CD4-positive, alpha-beta memory T cell (primary cell): ENCODE results near the gene AIM2. TPM values are rescaled to one million over a fixed set of nuclear protein-coding genes. Genes with fewer than 3 reads are reported as not detected.
"Not testable (repeated sequence)": the region's sequence is repeated elsewhere in the genome, so short reads cannot be mapped to it uniquely, and the experiment has no call there.

Experiments
- CTCF ChIA-PET: fragments of 350-600 bp; sonication (Branson Sonifier 250); formaldehyde crosslinking; loops from one replicate; lab custom pipeline; 2021; ENCODE audit warnings: inconsistent platforms; ENCODE audit not compliant: partially characterized antibody; lab: Charles Lee
- POLR2A ChIA-PET: fragments of 350-600 bp; sonication (Branson Sonifier 250); formaldehyde crosslinking; loops from one replicate; lab custom pipeline; 2021; ENCODE audit not compliant: partially characterized antibody; lab: Charles Lee
- DNase-seq, 5 donors: peaks; one replicate each; pipeline versions ENCODE4 v3.0.0 to v3.0.0-alpha.2; 2020 to 2022; ENCODE audit warnings: mixed read lengths in 1 of 5
- H3K27ac ChIP-seq: one replicate; pipeline ENCODE4 v1.7.0; 2013; ENCODE audit warnings: low read depth, low read length
- H3K27me3 ChIP-seq: 2 replicates; pipeline ENCODE4 v1.7.0; 2013; ENCODE audit warnings: mild to moderate bottlenecking, low read length, moderate library complexity; ENCODE audit not compliant: insufficient read depth
- H3K36me3 ChIP-seq: 2 replicates; pipeline ENCODE4 v1.7.0; 2013; ENCODE audit warnings: mild to moderate bottlenecking, low read length, moderate library complexity; ENCODE audit not compliant: insufficient read depth
- H3K4me1 ChIP-seq: 2 replicates; pipeline ENCODE4 v1.7.0; 2013; ENCODE audit warnings: mild to moderate bottlenecking, low read length, moderate library complexity; ENCODE audit not compliant: insufficient read depth
- H3K4me3 ChIP-seq, 2 donors: one replicate each; pipeline ENCODE4 v1.7.0; 2013; ENCODE audit warnings: low read length in 2 of 2, mild to moderate bottlenecking in 1 of 2
- H3K9me3 ChIP-seq, 2 donors: one replicate each; pipeline ENCODE4 v1.7.0; 2013; ENCODE audit warnings: low read length in 2 of 2, control low read depth in 1 of 2; ENCODE audit not compliant: control insufficient read depth in 1 of 2
- H3K27ac Mint-ChIP-seq, 7 donors: one replicate each; pipeline ENCODE4 v1.8.0; 2020 to 2021; ENCODE audit warnings: mixed read lengths in 7 of 7, mild to moderate bottlenecking in 6 of 7, inconsistent platforms in 3 of 7, moderate library complexity in 3 of 7
- H3K27me3 Mint-ChIP-seq, 2 donors: one replicate each; pipeline ENCODE4 v1.8.0; 2020 to 2021; ENCODE audit warnings: mixed read lengths in 2 of 2
- H3K36me3 Mint-ChIP-seq, 2 donors: one replicate each; pipeline ENCODE4 v1.8.0; 2020 to 2021; ENCODE audit warnings: mixed read lengths in 2 of 2, inconsistent platforms in 1 of 2, mild to moderate bottlenecking in 1 of 2
- H3K4me1 Mint-ChIP-seq, 4 donors: one replicate each; pipeline ENCODE4 v1.8.0; 2020 to 2021; ENCODE audit warnings: mixed read lengths in 4 of 4, mild to moderate bottlenecking in 1 of 4
- H3K4me3 Mint-ChIP-seq, 8 donors: one replicate each; pipeline ENCODE4 v1.8.0; 2020 to 2021; ENCODE audit warnings: mixed read lengths in 8 of 8, mild to moderate bottlenecking in 7 of 8, moderate library complexity in 6 of 8, inconsistent platforms in 3 of 8
- H3K9me3 Mint-ChIP-seq, 8 donors: one replicate each; pipeline ENCODE4 v1.8.0; 2020 to 2021; ENCODE audit warnings: mixed read lengths in 8 of 8, mild to moderate bottlenecking in 5 of 8, inconsistent platforms in 3 of 8, moderate library complexity in 1 of 8
- intact Hi-C: fragments of 100-400 bp; cut with micrococcal nuclease; formaldehyde crosslinking; loops from one replicate; pipeline ENCODE4 v1.15.1; 2023
- polyA plus RNA-seq, 2 donors: library from polyadenylated mRNA; unstranded; fragments of 300-500 nt; fragmentation: Illumina TruSeq; gene quantifications; one replicate each; pipeline ENCODE4 v1.2.3, GENCODE V29; 2021
- total RNA-seq, 2 experiments: library from RNA; stranded (reverse); gene quantifications; one replicate each; pipeline ENCODE4 v1.2.3, GENCODE V29; 2021

AIM2 gene
- total and polyA plus RNA-seq, 4 experiments from 2014 or later, result 2.9 to 8.1 (median 7.9) TPM

- intact Hi-C loops, result no loop called here
Observed at GRCh38 chr1:159054427-159054826, 22.1 kb downstream of the AIM2 start.

GRCh38 chr1:159051436-159051835, 25.1 kb downstream of the AIM2 start:
- H3K9me3 ChIP-seq, result no peaks in the 10 kb centered on the region
- peaks cover 43% of the 10 kb centered on the region for H3K4me1 ChIP-seq
- CTCF ChIA-PET, result no interaction called here
- no peak overlapping the region for H3K27ac ChIP-seq
- no peaks in the 10 kb centered on the region for H3K27me3 ChIP-seq
- intact Hi-C loops, result no loop called here
- no peak for DNase-seq
- peak overlapping the region in 5 of 7 donors; percentile 29 to 88 (median 64) for H3K27ac Mint-ChIP-seq
- H3K9me3 Mint-ChIP-seq, result peaks cover 0 to 2% (median 0%) of the 10 kb centered on the region in 8 donors
- POLR2A ChIA-PET, result no interaction called here
- H3K4me1 Mint-ChIP-seq, result peaks cover 39 to 54% (median 47%) of the 10 kb centered on the region in 4 donors
- H3K36me3 ChIP-seq, result peaks cover 57% of the 10 kb centered on the region
- H3K36me3 Mint-ChIP-seq, result peaks cover 74 to 87% of the 10 kb centered on the region in 2 donors
- H3K4me3 Mint-ChIP-seq, result no peak overlapping the region
- no peaks in the 10 kb centered on the region for H3K27me3 Mint-ChIP-seq
- H3K4me3 ChIP-seq, result no peak overlapping the region

More at GRCh38 chr1:159054427-159054826, 22.1 kb downstream of the AIM2 start:
- Mint-ChIP-seq H3K36me3 (peaks cover 70 to 76% of the 10 kb centered on the region in 2 donors), H3K27ac (peak overlapping the region; percentile 41 to 91 (median 65)), H3K4me1 (peaks cover 35 to 52% (median 44%) of the 10 kb centered on the region in 4 donors), H3K9me3 (peaks cover 0 to 2% (median 0%) of the 10 kb centered on the region in 8 donors), H3K4me3 (no peak overlapping the region), H3K27me3 (no peaks in the 10 kb centered on the region)
- H3K4me1 ChIP-seq, result peaks cover 36% of the 10 kb centered on the region
- H3K4me3 ChIP-seq, result no peak overlapping the region
- ChIA-PET POLR2A (interaction anchor here (1.1 to 2.5 kb wide), 2 partner anchors 12 to 14 kb away, joined by 3 to 11 read pairs; no protein-coding TSS in a partner anchor), CTCF (interaction anchor here (1.3 to 5.1 kb wide), 2 partner anchors 17 to 44 kb away, joined by 5 to 30 read pairs; partner anchors contain the start of gene IFI16)
- no peaks in the 10 kb centered on the region for H3K27me3 ChIP-seq
- no peak overlapping the region for H3K27ac ChIP-seq
- no peak for DNase-seq
- H3K36me3 ChIP-seq, result peaks cover 53% of the 10 kb centered on the region
- no peaks in the 10 kb centered on the region for H3K9me3 ChIP-seq

GRCh38 chr1:159046486-159046885, 30.1 kb downstream of the AIM2 start:
- Histone ChIP-seq H3K36me3 (peaks cover 44% of the 10 kb centered on the region), H3K4me1 (peaks cover 29% of the 10 kb centered on the region), H3K27ac (peak overlapping the region; percentile 29)
- POLR2A ChIA-PET, H3K27me3 ChIP-seq, H3K9me3 ChIP-seq, H3K9me3 Mint-ChIP-seq, H3K4me3 ChIP-seq, intact Hi-C loops, CTCF ChIA-PET, H3K27me3 Mint-ChIP-seq: not testable (repeated sequence)
- Mint-ChIP-seq H3K36me3 (peaks cover 58 to 78% of the 10 kb centered on the region in 2 donors), H3K4me3 (peak overlapping the region in 7 of 8 donors; percentile 3 to 77 (median 51)), H3K4me1 (peaks cover 31 to 57% (median 39%) of the 10 kb centered on the region in 4 donors), H3K27ac (peak overlapping the region; percentile 80 to 92 (median 87))
- peak in 4 of 5 donors; percentile 34 to 56 (median 49) for DNase-seq

- peak overlapping the region in 3 of 8 donors; percentile 2 to 14 (median 5) for H3K4me3 Mint-ChIP-seq
- Histone ChIP-seq H3K4me1 (peaks cover 32% of the 10 kb centered on the region), H3K27ac (no peak overlapping the region), H3K4me3 (no peak overlapping the region), H3K36me3 (peaks cover 71% of the 10 kb centered on the region), H3K9me3 (no peaks in the 10 kb centered on the region), H3K27me3 (no peaks in the 10 kb centered on the region)
- no peaks in the 10 kb centered on the region for H3K9me3 Mint-ChIP-seq
- ChIA-PET POLR2A (interaction anchor here (1.1 to 2.7 kb wide), 4 partner anchors 26 to 33 kb away, joined by 3 to 10 read pairs (median 4); partner anchors contain the start of gene IFI16), CTCF (interaction anchor here (1.5 to 1.6 kb wide), 2 partner anchors 10 to 30 kb away, joined by 3 to 7 read pairs; no protein-coding TSS in a partner anchor)
- intact Hi-C loops, result no loop called here
- peaks cover 37 to 69% (median 50%) of the 10 kb centered on the region in 4 donors for H3K4me1 Mint-ChIP-seq
- peaks cover 54 to 87% of the 10 kb centered on the region in 2 donors for H3K36me3 Mint-ChIP-seq
- H3K27ac Mint-ChIP-seq, result peak overlapping the region; percentile 33 to 98 (median 65)
- no peaks in the 10 kb centered on the region for H3K27me3 Mint-ChIP-seq
- no peak for DNase-seq
Observed at GRCh38 chr1:159040893-159041724, 35.5 kb downstream of the AIM2 start.

- intact Hi-C loops, result no loop called here
- no peaks in the 10 kb centered on the region for H3K27me3 ChIP-seq
- no peak overlapping the region for H3K4me3 ChIP-seq
- H3K9me3 ChIP-seq, result no peaks in the 10 kb centered on the region
- Mint-ChIP-seq H3K27ac (peak overlapping the region in 5 of 7 donors; percentile 3 to 72 (median 49)), H3K4me3 (peak overlapping the region in 1 of 8 donors; percentile 5), H3K27me3 (no peaks in the 10 kb centered on the region), H3K9me3 (no peaks in the 10 kb centered on the region), H3K36me3 (peaks cover 57 to 89% of the 10 kb centered on the region in 2 donors), H3K4me1 (peaks cover 34 to 70% (median 49%) of the 10 kb centered on the region in 4 donors)
- ChIA-PET POLR2A (interaction anchor here (1.1 to 2.7 kb wide), 3 partner anchors 25 to 31 kb away, joined by 3 to 10 read pairs (median 5); partner anchors contain the start of gene IFI16), CTCF (interaction anchor here (1.5 to 1.6 kb wide), 2 partner anchors 9 to 31 kb away, joined by 3 to 7 read pairs; no protein-coding TSS in a partner anchor)
- no peak overlapping the region for H3K27ac ChIP-seq
- H3K36me3 ChIP-seq, result peaks cover 75% of the 10 kb centered on the region
- H3K4me1 ChIP-seq, result peaks cover 23% of the 10 kb centered on the region
- no peak for DNase-seq
Observed at GRCh38 chr1:159040206-159040605, 36.4 kb downstream of the AIM2 start.

GRCh38 chr1:159030877-159031447, 45.6 kb downstream of the AIM2 start:
- Mint-ChIP-seq H3K4me3 (no peak overlapping the region), H3K27me3 (no peaks in the 10 kb centered on the region), H3K27ac (peak overlapping the region in 6 of 7 donors; percentile 14 to 77 (median 66)), H3K36me3 (peaks cover 88 to 89% of the 10 kb centered on the region in 2 donors), H3K4me1 (peaks cover 55 to 78% (median 67%) of the 10 kb centered on the region in 4 donors), H3K9me3 (peaks cover 0 to 10% (median 0%) of the 10 kb centered on the region in 8 donors)
- intact Hi-C loops, result no loop called here
- no peak overlapping the region for H3K4me3 ChIP-seq
- peaks cover 41% of the 10 kb centered on the region for H3K4me1 ChIP-seq
- peaks cover 67% of the 10 kb centered on the region for H3K36me3 ChIP-seq
- ChIA-PET CTCF (interaction anchor here (1.2 to 2.9 kb wide), 5 partner anchors 10 to 41 kb away, joined by 3 to 15 read pairs (median 4); no protein-coding TSS in a partner anchor), POLR2A (interaction anchor here (1.0 to 1.2 kb wide), 3 partner anchors 14 to 25 kb away, joined by 3 to 5 read pairs (median 3); no protein-coding TSS in a partner anchor)
- H3K27me3 ChIP-seq, result no peaks in the 10 kb centered on the region
- no peaks in the 10 kb centered on the region for H3K9me3 ChIP-seq
- no peak overlapping the region for H3K27ac ChIP-seq
- no peak for DNase-seq
